ENCODE results near the gene AAK1. TPM values are rescaled to one million over a fixed set of nuclear protein-coding genes. Genes with fewer than 3 reads are reported as not detected.

AAK1 gene
- total and polyA plus RNA-seq, 2 donors (not counting 3 experiments of a cell fraction or from before 2014, with no cell fraction given) = 31.0 to 127 TPM

GRCh38 chr2:69517410-69517809 lies 126.1 kb downstream of the AAK1 start:
- no peaks in the 10 kb centered on the region for H4K20me1 ChIP-seq (replicated peaks; ENCODE audit: control insufficient read depth, extremely low read depth, insufficient read depth, low read length)
- H3K9ac ChIP-seq (replicated peaks; ENCODE audit: extremely low read depth, insufficient read depth, low read length) = no peak overlapping the region
- no peak overlapping the region for H2AFZ ChIP-seq (ENCODE audit: low read depth, low read length)
- H3K4me1 ChIP-seq (ENCODE audit: control insufficient read depth, extremely low read depth, insufficient read depth, low read length) = no peaks in the 10 kb centered on the region
- no peaks in the 10 kb centered on the region for H3K9me3 ChIP-seq (replicated peaks; ENCODE audit: control insufficient read depth, insufficient read depth, low read length)
- H3K79me2 ChIP-seq (ENCODE audit: control insufficient read depth, insufficient read depth, low read length) = no peaks in the 10 kb centered on the region
- no peak overlapping the region for H3K4me3 ChIP-seq (replicated peaks in 1 of 3; ENCODE audit: insufficient read depth in 1 of 3, low read depth in 1 of 3, low read length in 3 of 3)
- DNase-seq (ENCODE audit: low read depth, low spot score) (no peak), FAIRE-seq (no peak)
- CTCF ChIA-PET = no interaction called here
- intact Hi-C loops (cut with micrococcal nuclease) (loop anchor here (10.0 kb wide), 1 partner anchor 143 kb away; no protein-coding TSS in a partner anchor), dilution Hi-C loops (cut with MboI; ENCODE audit: extremely low pct_ligation_motif_present, low sequenced_read_pairs) (no loop called here)
- POLR2A ChIA-PET = no interaction called here
- H3K36me3 ChIP-seq (ENCODE audit: control insufficient read depth in 2 of 2, extremely low read depth in 1 of 2, insufficient read depth in 2 of 2, low read length in 2 of 2) = peaks cover 37 to 44% of the 10 kb centered on the region in 2 experiments
- H3K9me1 ChIP-seq (replicated peaks; ENCODE audit: control insufficient read depth, extremely low read depth, insufficient read depth, low read length) = no peaks in the 10 kb centered on the region
- H3K27ac ChIP-seq (ENCODE audit: insufficient read depth, low read depth, low read length) = no peak overlapping the region
- BruUV-seq (replicated peaks) = no TSS peak
- no peak overlapping the region for H3K4me2 ChIP-seq (ENCODE audit: insufficient read depth, low read length)
- no peak for TF ChIP-seq JUN (IDR thresholded peaks at IDR 0.05; ENCODE audit: borderline replicate concordance, insufficient read depth, insufficient read length, low read depth)
- TF ChIP-seq POLR2AphosphoS5 (IDR thresholded peaks at IDR 0.05; ENCODE audit: insufficient read depth, low read depth, low read length) = no peak
- no peak for TF ChIP-seq MYC (IDR thresholded peaks at IDR 0.05; ENCODE audit: low read depth, low read length)
- TF ChIP-seq POLR2A (IDR thresholded peaks at IDR 0.05; ENCODE audit: low read depth, low read length) = no peak
- TF ChIP-seq EZH2 (IDR thresholded peaks at IDR 0.05; ENCODE audit: borderline replicate concordance, low read depth, low read length, severe bottlenecking) = no peak
- TF ChIP-seq, protein P1, sequence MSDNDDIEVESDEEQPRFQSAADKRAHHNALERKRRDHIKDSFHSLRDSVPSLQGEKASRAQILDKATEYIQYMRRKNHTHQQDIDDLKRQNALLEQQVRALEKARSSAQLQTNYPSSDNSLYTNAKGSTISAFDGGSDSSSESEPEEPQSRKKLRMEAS (IDR thresholded peaks at IDR 0.05; ENCODE audit: insufficient read depth, insufficient read length) = no peak
- TF ChIP-seq GATA2 (IDR thresholded peaks at IDR 0.05; ENCODE audit: insufficient read depth, insufficient read length, low read depth, low read length) = no peak
- no peak for TF ChIP-seq FOS (IDR thresholded peaks at IDR 0.05; ENCODE audit: borderline replicate concordance, insufficient read depth, low read length)
- TF ChIP-seq CTCF (IDR thresholded peaks at IDR 0.05; ENCODE audit: extremely low read depth in 1 of 2, insufficient read depth in 1 of 2, low read depth in 1 of 2, low read length in 2 of 2) = no peak
- H3K27me3 ChIP-seq (ENCODE audit: control insufficient read depth in 2 of 2, insufficient read depth in 2 of 2, low read length in 2 of 2) = no peaks in the 10 kb centered on the region

All from endothelial cell of umbilical vein (primary cell).